Dermis lymphatic vessel endothelial cell (primary cell): ENCODE data around the gene TRIM51G. TPM values are rescaled to one million over a fixed set of nuclear protein-coding genes. Genes with fewer than 3 reads are reported as not detected.

Experiments
- total RNA-seq: library from RNA; depleted of rRNA; stranded (reverse); fragments of >200 nt; gene quantifications from 2 replicates; pipeline ENCODE4 v1.2.1, GENCODE V29; 2014

The TRIM51G gene
- total RNA-seq: not detected in 2 replicates

GRCh38 chr11:48983785-48984184 lies at the start of gene TRIM51G:
Gene TRIM51G (minus strand): TSS chr11:48983885. CDS start chr11:48981695, 2,190 bp downstream.

GRCh38 chr11:49028523-49028922 lies 44.8 kb upstream of the TRIM51G start, which contains the start of gene TRIM49B:
Gene TRIM49B (plus strand): TSS chr11:49028823. CDS start chr11:49031600, 2,777 bp downstream.

Other genes starting within 250 kb of the TRIM51G start
- not detected in 2 replicates for gene TRIM49B, start 44.9 kb upstream of the TRIM51G start, total RNA-seq
- not detected in 2 replicates for gene TRIM64C, start 75.2 kb upstream of the TRIM51G start, total RNA-seq
- not detected in 2 replicates for gene FOLH1, start 224.7 kb upstream of the TRIM51G start, total RNA-seq